Activated T-cell treated with anti-CD3 and anti-CD28 coated beads for 4 hours (primary cell): ENCODE data around the gene BTRC.

Experiments
- DNase-seq: peaks from one replicate; pipeline ENCODE4 v3.0.0-alpha.2; 2020

The BTRC gene

DNA sequence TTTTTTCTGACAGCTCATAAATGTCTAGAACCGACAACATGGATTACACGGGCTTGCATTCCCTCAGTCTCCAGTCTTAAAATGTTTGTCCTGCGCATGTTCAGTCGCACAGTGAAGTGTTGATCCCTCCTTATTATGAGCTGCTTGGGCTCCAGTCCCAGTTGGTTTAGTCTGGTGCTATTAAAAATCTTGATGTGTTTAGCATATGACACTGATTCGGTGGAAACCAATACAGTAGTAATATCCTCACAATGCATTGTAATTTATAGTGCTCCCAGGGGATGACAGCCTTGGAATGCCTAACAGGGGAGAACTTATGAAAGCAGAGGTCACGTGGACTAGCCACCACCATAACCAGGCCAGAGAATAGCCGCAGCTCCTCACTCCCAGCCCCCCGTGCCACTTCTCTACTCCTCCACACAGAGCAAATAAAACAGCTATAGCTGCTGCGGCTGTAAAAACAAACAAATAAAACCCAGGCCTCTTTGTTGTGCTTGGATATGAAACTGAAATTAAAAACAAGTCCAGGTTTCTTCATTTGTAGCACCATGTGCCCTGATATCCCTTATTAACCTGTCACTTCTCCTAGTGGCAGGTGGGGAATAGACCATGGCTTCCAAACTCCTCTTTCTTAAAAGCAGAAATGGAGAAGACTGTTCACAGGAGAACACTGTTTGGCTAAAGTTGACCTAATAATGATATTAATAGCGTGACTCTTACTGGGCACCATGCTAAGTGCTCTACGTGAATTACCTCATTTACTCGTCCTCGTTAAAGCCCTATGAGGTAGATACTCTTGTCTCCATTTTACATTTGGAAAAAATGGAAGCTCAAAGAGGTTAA is 241.8 kb downstream of the BTRC start:
- no peak for DNase-seq

DNA sequence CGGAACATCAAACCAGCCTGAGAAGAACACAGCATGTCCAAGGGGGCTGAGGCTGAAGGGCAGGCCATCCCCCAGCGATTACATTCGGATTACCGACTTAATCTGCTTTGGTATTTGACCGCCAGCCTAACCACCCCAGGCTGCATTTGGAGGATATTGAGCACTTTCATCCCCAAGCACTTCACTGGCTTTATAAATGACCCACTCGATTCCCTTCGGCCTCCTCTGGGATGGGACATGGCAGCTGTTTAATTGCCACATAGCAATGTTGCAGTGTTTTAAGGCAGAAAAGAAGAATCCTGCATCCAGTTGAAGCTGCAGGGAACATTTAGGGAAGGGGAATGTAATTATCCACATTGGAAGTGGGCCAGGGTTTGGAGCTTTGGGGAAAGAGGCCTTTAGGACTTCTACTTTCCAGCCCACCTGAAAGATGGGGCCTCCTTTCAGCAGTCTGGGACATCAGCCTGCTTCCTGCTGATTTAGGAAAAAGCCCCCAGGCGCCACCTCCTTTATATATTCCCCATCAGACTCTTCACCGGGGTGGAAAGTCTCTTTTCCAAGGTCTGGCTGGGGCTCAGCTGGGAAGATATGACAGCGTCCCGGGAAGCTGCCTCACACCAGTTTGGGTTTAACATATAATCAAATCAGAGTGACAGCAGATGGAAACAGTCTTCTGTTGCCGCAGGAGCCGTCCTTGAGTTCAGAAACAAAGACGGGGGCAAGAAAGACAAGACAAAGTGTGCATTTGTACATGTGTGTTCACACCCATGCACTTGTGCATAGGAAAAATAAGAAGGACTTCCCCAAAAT is 243.3 kb downstream of the BTRC start:
- no peak for DNase-seq

DNA sequence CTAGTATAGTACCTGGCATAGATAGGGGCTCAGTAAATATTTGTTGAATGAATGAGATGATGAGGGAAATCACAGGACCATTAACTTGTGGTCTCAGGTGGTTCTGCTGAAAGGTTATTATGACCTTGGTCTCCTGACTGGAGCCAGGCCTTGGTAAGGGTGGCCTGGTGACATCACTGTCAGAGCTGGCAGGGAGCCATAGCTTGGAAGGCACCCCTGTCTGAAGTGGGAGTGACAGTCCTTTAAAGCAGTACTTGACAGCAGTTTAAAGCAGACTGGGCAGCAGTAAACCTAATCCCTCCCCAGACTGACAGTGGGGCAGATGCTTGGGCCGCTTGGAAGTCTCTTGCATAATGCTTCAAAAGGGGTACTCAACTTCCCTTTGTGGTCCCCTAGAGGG is 247.6 kb downstream of the BTRC start:
- no peak for DNase-seq

DNA sequence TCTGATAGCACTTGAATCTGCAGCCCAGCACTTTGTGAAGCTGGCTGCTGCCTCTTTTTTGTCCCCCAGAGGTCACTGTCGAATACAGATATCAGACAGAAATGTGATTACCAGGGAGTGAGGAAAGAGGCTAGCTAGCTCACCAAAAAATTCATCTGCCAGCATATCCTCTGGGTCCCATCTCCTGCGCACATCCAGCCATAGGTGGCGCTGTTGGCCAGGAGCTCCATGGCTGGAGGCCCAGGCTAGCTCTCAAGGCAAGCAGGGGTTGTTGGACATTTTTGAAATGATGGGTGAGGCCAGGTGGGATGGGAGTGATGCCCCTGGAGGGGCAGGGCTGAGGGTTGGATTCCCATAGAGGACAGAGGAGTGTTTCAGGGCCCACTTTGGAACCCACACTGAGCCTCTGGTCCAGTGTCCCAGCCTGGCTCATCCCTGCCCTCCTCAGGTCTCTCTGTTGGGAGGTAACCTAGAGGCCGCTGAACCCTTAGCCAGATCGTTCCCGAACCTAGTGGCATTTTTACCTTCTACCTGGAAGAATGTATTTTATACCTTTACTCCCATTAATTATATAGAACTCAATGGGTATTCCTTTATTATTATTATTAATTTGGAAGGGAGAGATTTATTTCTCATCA is 248.9 kb downstream of the BTRC start:
- DNase-seq, result peak; percentile 31
